Caco-2 (cell line): ENCODE data around the gene KRT9. TPM values are rescaled to one million over a fixed set of nuclear protein-coding genes. Genes with fewer than 3 reads are reported as not detected.
"Not testable (repeated sequence)": the region's sequence is repeated elsewhere in the genome, so short reads cannot be mapped to it uniquely, and the experiment has no call there.

ENCODE experiments used
- BruUV-seq: library from RNA; stranded (reverse); fragments of 400-500 nt; replicated peaks from 2 replicates; lab custom pipeline; 2021; lab: Mats Ljungman, UMichigan
- CTCF ChIA-PET: fragments of 300-600 bp; sonication (Branson Sonifier 250); formaldehyde crosslinking; loops from one replicate; lab custom pipeline; 2022; ENCODE audit warnings: antibody characterized with exemption; lab: Charles Lee
- POLR2A ChIA-PET: fragments of 300-600 bp; sonication (Branson Sonifier 250); formaldehyde crosslinking; loops from one replicate; lab custom pipeline; 2022; ENCODE audit warnings: antibody characterized with exemption; lab: Charles Lee
- DNase-seq, 2 experiments: peaks; one replicate each; pipeline versions ENCODE4 v3.0.0 to v3.0.0-alpha.2; 2020 to 2022
- H3K27me3 ChIP-seq: replicated peaks from 2 replicates; pipeline ENCODE4 v1.6.0; 2011; ENCODE audit warnings: low read length; ENCODE audit not compliant: control insufficient read depth, insufficient read depth
- H3K36me3 ChIP-seq: 2 replicates; pipeline ENCODE4 v1.5.1; 2011; ENCODE audit warnings: low read length; ENCODE audit not compliant: control insufficient read depth, insufficient read depth
- H3K4me1 ChIP-seq: fragments of 250-450 bp; sonication (Bioruptor Pico); 2 replicates; pipeline ENCODE4 v1.5.1; 2020; ENCODE audit warnings: mild to moderate bottlenecking
- H3K4me3 ChIP-seq: 2 replicates; pipeline ENCODE4 v1.5.1; 2011; ENCODE audit warnings: low read depth, mild to moderate bottlenecking, control low read depth, low read length
- H3K9me3 ChIP-seq: fragments of 250-450 bp; sonication (Bioruptor Pico); 2 replicates; pipeline ENCODE4 v1.5.1; 2020; ENCODE audit warnings: mild to moderate bottlenecking, moderate library complexity
- H3K27ac Mint-ChIP-seq: one replicate; pipeline ENCODE4 v1.8.0; 2022; ENCODE audit warnings: mixed read lengths; ENCODE audit not compliant: unreplicated experiment
- H3K27me3 Mint-ChIP-seq: one replicate; pipeline ENCODE4 v1.8.0; 2022; ENCODE audit warnings: mixed read lengths; ENCODE audit not compliant: insufficient read depth, unreplicated experiment
- H3K36me3 Mint-ChIP-seq: one replicate; pipeline ENCODE4 v1.8.0; 2022; ENCODE audit warnings: mild to moderate bottlenecking, mixed read lengths; ENCODE audit not compliant: insufficient read depth, unreplicated experiment
- H3K4me1 Mint-ChIP-seq: one replicate; pipeline ENCODE4 v1.8.0; 2022; ENCODE audit warnings: low read depth, mixed read lengths; ENCODE audit not compliant: unreplicated experiment
- H3K4me3 Mint-ChIP-seq: one replicate; pipeline ENCODE4 v1.8.0; 2022; ENCODE audit warnings: mild to moderate bottlenecking, moderate library complexity, mixed read lengths; ENCODE audit not compliant: unreplicated experiment
- H3K9me3 Mint-ChIP-seq: one replicate; pipeline ENCODE4 v1.8.0; 2022; ENCODE audit warnings: mixed read lengths; ENCODE audit not compliant: unreplicated experiment
- CTCF ChIP-seq, 2 experiments: fragments of 200-600 bp in 1 of 2; IDR thresholded peaks; 1 replicate in 1 of 2; 2 replicates in 1 of 2; pipeline versions ENCODE4 v1.5.1 to v1.8.0; 2011 to 2022; ENCODE audit warnings: antibody characterized with exemption in 1 of 2, control low read depth in 1 of 2, inconsistent platforms in 1 of 2, low read depth in 1 of 2, low read length in 1 of 2, mild to moderate bottlenecking in 1 of 2, moderate library complexity in 1 of 2; ENCODE audit not compliant: insufficient read depth in 1 of 2, severe bottlenecking in 1 of 2, unreplicated experiment in 1 of 2
- intact Hi-C: fragments of 100-400 bp; cut with micrococcal nuclease; formaldehyde crosslinking; loops from one replicate; pipeline ENCODE4 v1.10.0; 2022; ENCODE audit not compliant: unreplicated experiment
- total RNA-seq: library from RNA; stranded (reverse); gene quantifications from 2 replicates; pipeline ENCODE4 v1.2.3, GENCODE V29; 2022

The KRT9 gene
- total RNA-seq, 1 experiment from 2014 or later: not detected

GRCh38 chr17:41585301-41586056 lies 13.6 kb upstream of the KRT9 start:
- Histone ChIP-seq H3K4me3 (no peak overlapping the region), H3K27me3 (no peaks in the 10 kb centered on the region), H3K4me1 (no peaks in the 10 kb centered on the region; the same call in 1 of the 2 replicates), H3K9me3 (no peaks in the 10 kb centered on the region), H3K36me3 (no peaks in the 10 kb centered on the region)
- intact Hi-C loops: no loop called here
- Mint-ChIP-seq H3K27ac (no peak overlapping the region), H3K4me1 (no peaks in the 10 kb centered on the region), H3K4me3 (no peak overlapping the region), H3K36me3 (no peaks in the 10 kb centered on the region), H3K27me3 (no peaks in the 10 kb centered on the region), H3K9me3 (no peaks in the 10 kb centered on the region)
- no peak for DNase-seq
- ChIA-PET CTCF (no interaction called here), POLR2A (no interaction called here)
- no peak for TF ChIP-seq CTCF (IDR thresholded peaks at IDR 0.05; ENCODE audit: insufficient read depth in 1 of 2, low read depth in 1 of 2, low read length in 1 of 2, severe bottlenecking in 1 of 2, unreplicated experiment in 1 of 2)
- BruUV-seq: no TSS peak

GRCh38 chr17:41584331-41584927 lies 12.6 kb upstream of the KRT9 start:
- H3K4me1 Mint-ChIP-seq, H3K4me3 ChIP-seq, intact Hi-C loops, POLR2A ChIA-PET, DNase-seq, H3K27me3 ChIP-seq, H3K9me3 Mint-ChIP-seq, H3K27me3 Mint-ChIP-seq, H3K36me3 Mint-ChIP-seq, BruUV-seq, H3K4me3 Mint-ChIP-seq, H3K36me3 ChIP-seq, H3K27ac Mint-ChIP-seq, H3K4me1 ChIP-seq, CTCF ChIA-PET, H3K9me3 ChIP-seq: not testable (repeated sequence)

GRCh38 chr17:41583137-41584127 lies 11.6 kb upstream of the KRT9 start:
- H3K9me3 Mint-ChIP-seq: no peaks in the 10 kb centered on the region
- Histone ChIP-seq H3K27me3 (no peaks in the 10 kb centered on the region), H3K9me3 (no peaks in the 10 kb centered on the region), H3K36me3 (no peaks in the 10 kb centered on the region), H3K4me3 (no peak overlapping the region), H3K4me1 (peaks cover 4% of the 10 kb centered on the region; the same call in 1 of the 2 replicates)
- DNase-seq: no peak
- no peak overlapping the region for H3K4me3 Mint-ChIP-seq
- ChIA-PET POLR2A (no interaction called here), CTCF (interaction anchor here (0.7 to 2.2 kb wide), 2 partner anchors 35 to 62 kb away, joined by 3 to 7 read pairs; no protein-coding TSS in a partner anchor)
- intact Hi-C loops: no loop called here
- no peaks in the 10 kb centered on the region for H3K27me3 Mint-ChIP-seq
- H3K4me1 Mint-ChIP-seq: no peaks in the 10 kb centered on the region
- no peak overlapping the region for H3K27ac Mint-ChIP-seq
- no peaks in the 10 kb centered on the region for H3K36me3 Mint-ChIP-seq
- BruUV-seq: no TSS peak
- no peak for TF ChIP-seq CTCF (IDR thresholded peaks at IDR 0.05; ENCODE audit: insufficient read depth in 1 of 2, low read depth in 1 of 2, low read length in 1 of 2, severe bottlenecking in 1 of 2, unreplicated experiment in 1 of 2)

GRCh38 chr17:41582061-41582968 lies 10.5 kb upstream of the KRT9 start:
- CTCF ChIA-PET: interaction anchor here (1.1 to 2.2 kb wide), 2 partner anchors 34 to 45 kb away, joined by 4 to 7 read pairs; no protein-coding TSS in a partner anchor
- H3K27ac Mint-ChIP-seq, DNase-seq, H3K36me3 Mint-ChIP-seq, H3K9me3 Mint-ChIP-seq, H3K27me3 ChIP-seq, H3K4me3 Mint-ChIP-seq, H3K4me3 ChIP-seq, POLR2A ChIA-PET, H3K9me3 ChIP-seq, BruUV-seq, H3K36me3 ChIP-seq, H3K4me1 Mint-ChIP-seq, H3K27me3 Mint-ChIP-seq, intact Hi-C loops, H3K4me1 ChIP-seq: not testable (repeated sequence)
